Skeletal muscle satellite cell (primary cell): ENCODE measurements around the gene CELF5.
"Not testable (repeated sequence)": the region's sequence is repeated elsewhere in the genome, so short reads cannot be mapped to it uniquely, and the experiment has no call there.

Experiments used
- H3K27me3 ChIP-seq: 2 replicates; pipeline ENCODE4 v1.7.0; 2013; ENCODE audit warnings: low read length; ENCODE audit not compliant: control insufficient read depth, insufficient read depth
- H3K36me3 ChIP-seq: 2 replicates; pipeline ENCODE4 v1.7.0; 2013; ENCODE audit warnings: mild to moderate bottlenecking, control low read depth, low read length; ENCODE audit not compliant: insufficient read depth
- H3K4me1 ChIP-seq: 2 replicates; pipeline ENCODE4 v1.7.0; 2013; ENCODE audit warnings: low read length; ENCODE audit not compliant: control insufficient read depth, insufficient read depth
- H3K4me2 ChIP-seq: 2 replicates; pipeline ENCODE4 v1.7.0; 2013; ENCODE audit warnings: mild to moderate bottlenecking, low read length
- H3K4me3 ChIP-seq: 2 replicates; pipeline ENCODE4 v1.7.0; 2013; ENCODE audit warnings: low read length
- H3K9ac ChIP-seq: 2 replicates; pipeline ENCODE4 v1.7.0; 2013; ENCODE audit warnings: mild to moderate bottlenecking, low read depth, low read length, moderate library complexity
- H3K9me3 ChIP-seq: replicated peaks from 2 replicates; pipeline ENCODE4 v1.7.0; 2013; ENCODE audit warnings: mild to moderate bottlenecking, control low read depth, low read length

Gene CELF5

DNA sequence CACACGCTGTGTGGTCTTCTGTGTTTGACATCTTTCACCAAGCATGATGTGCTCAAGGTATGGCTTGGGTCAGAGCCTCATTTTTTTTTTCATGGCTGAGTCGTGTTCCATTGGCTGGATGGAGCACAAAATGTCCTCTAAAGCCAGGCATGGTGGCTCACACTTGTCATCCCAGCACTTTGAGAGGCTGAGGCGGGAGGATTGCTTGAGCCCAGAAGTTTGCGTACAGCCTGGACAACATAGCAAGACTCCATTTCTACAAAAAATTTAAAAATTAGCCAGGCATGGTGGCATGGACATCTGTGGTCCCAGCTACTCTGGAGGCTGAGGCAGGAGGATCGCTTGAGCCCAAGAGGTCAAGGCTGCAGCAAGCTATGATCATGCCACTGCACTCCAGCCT is 2.9 kb upstream of the CELF5 start:
- not testable (repeated sequence) for H3K36me3 ChIP-seq, H3K4me2 ChIP-seq, H3K4me1 ChIP-seq, H3K9ac ChIP-seq, H3K9me3 ChIP-seq, H3K4me3 ChIP-seq
- H3K27me3 ChIP-seq = peaks cover 13% of the 10 kb centered on the region

DNA sequence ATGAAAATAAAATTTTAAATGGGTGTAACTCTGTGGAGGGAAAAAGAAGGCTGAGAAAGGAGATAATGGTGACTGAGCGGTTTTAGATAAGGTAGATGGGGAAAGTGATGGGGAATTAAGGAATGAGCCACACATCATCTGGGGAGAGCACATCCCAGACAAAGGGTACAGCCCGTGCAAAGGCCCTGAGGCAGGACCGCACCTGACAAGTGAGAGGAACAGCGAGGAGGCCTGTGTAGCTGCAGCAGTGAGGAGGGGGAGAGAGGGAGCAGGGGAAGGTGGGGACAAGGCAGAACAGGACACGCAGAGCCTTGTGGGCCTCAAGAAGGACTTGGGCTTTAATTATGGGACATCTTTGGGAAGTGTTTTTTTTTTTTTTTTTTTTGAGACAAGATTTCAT is 1.8 kb upstream of the CELF5 start:
- no peak overlapping the region for H3K4me3 ChIP-seq
- H3K9ac ChIP-seq = no peak overlapping the region
- H3K27me3 ChIP-seq = peaks cover 24% of the 10 kb centered on the region
- no peaks in the 10 kb centered on the region for H3K36me3 ChIP-seq
- no peaks in the 10 kb centered on the region for H3K4me1 ChIP-seq
- no peak overlapping the region for H3K4me2 ChIP-seq
- no peaks in the 10 kb centered on the region for H3K9me3 ChIP-seq

DNA sequence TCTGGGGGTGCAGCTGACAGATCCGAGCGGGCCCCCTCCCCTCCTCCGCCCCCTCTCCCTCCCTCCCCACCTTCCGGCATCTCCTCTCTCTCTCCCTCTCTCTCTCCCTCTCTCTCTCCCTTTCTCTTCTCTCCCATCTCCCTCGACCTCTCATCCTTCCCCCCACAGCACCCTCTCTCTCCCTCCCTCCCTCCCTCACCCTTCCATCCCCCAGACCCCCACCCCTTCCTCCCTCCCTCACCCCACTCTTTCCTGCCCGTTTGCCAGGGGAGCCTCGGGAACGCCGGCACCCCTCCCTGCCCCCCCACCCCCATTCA is 666 bp downstream of the CELF5 start:
- H3K27me3 ChIP-seq = peaks cover 44% of the 10 kb centered on the region
- H3K4me1 ChIP-seq = no peaks in the 10 kb centered on the region
- H3K4me2 ChIP-seq = no peak overlapping the region
- H3K9ac ChIP-seq = no peak overlapping the region
- no peaks in the 10 kb centered on the region for H3K36me3 ChIP-seq
- H3K4me3 ChIP-seq = no peak overlapping the region
- no peaks in the 10 kb centered on the region for H3K9me3 ChIP-seq

DNA sequence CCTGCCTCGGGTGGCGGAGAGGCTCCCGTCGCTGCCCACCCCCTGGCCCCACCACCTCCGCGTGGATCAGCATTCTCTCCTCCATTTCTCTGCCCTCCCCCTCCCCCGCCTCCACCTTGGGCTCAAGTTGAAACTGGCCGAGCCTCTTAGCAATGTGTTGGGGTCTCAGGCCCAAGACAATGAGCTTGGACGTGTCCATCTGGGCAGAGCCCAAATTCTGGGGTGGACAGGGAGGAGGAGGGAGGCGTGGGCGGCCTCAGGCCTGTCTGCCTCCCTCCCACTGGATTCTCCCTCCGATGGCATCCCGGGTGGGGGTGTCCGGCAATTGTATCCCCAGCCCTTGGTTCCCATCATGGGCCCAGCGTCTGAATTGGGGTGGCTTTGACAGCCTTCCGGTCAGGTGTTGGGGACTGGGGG is 1.2 kb downstream of the CELF5 start:
- no peaks in the 10 kb centered on the region for H3K9me3 ChIP-seq
- no peaks in the 10 kb centered on the region for H3K36me3 ChIP-seq
- H3K4me3 ChIP-seq = no peak overlapping the region
- no peak overlapping the region for H3K4me2 ChIP-seq
- peaks cover 50% of the 10 kb centered on the region for H3K27me3 ChIP-seq
- no peaks in the 10 kb centered on the region for H3K4me1 ChIP-seq
- H3K9ac ChIP-seq = no peak overlapping the region

DNA sequence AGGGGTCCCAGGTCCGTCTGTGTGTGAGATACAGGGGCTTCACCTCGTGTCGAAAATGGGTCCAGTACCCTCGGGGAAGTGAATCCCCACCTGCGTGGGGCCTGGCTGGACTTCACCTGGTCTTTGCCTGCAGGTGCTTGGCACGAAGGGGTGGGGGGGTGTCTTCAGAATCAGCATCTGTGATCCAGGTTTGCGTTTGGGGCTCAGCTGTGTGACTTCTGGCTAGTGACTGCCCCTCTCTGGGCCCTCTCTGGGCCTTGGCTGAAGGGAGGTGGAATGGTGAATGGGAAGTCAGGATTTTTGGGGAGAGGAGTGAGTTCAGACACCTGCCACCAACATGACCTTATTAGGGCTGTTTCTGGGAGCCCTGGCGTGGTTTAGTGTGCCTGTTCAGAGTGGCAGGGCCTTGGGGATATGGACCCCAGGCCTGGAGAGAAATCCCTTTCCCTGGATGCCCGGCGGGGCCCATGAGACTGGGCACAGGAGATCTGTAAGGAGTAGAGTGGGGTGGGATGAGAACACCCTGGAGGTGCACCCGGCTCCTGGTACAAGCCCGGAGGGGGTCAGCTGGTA is 2.7 kb downstream of the CELF5 start:
- no peak overlapping the region for H3K4me3 ChIP-seq
- no peak overlapping the region for H3K4me2 ChIP-seq
- H3K9me3 ChIP-seq = no peaks in the 10 kb centered on the region
- H3K27me3 ChIP-seq = peaks cover 51% of the 10 kb centered on the region
- H3K9ac ChIP-seq = no peak overlapping the region
- H3K36me3 ChIP-seq = no peaks in the 10 kb centered on the region
- no peaks in the 10 kb centered on the region for H3K4me1 ChIP-seq

DNA sequence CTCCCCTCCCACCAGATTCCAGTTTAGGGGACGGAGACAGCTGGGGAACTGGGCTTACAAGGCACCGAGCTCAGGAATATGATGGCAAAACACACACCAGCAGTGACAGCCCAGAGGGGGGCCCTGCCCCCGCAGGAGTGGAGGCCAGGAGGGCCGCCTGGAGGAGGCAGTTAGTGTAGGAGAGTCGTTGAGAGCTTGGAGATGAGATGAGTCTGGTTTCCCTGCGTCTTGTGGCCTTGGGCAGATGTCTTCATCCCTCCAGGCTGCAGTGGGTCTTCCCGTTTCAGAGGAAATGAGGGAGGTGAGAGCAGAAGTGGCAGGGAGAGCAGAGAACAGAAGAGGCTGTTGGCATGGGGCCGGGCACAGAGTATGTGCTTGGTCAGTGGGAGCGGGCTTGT is 4.9 kb downstream of the CELF5 start:
- H3K9ac ChIP-seq = no peak overlapping the region
- H3K9me3 ChIP-seq = no peaks in the 10 kb centered on the region
- H3K4me2 ChIP-seq = no peak overlapping the region
- H3K4me1 ChIP-seq = no peaks in the 10 kb centered on the region
- no peak overlapping the region for H3K4me3 ChIP-seq
- peaks cover 65% of the 10 kb centered on the region for H3K27me3 ChIP-seq
- no peaks in the 10 kb centered on the region for H3K36me3 ChIP-seq

DNA sequence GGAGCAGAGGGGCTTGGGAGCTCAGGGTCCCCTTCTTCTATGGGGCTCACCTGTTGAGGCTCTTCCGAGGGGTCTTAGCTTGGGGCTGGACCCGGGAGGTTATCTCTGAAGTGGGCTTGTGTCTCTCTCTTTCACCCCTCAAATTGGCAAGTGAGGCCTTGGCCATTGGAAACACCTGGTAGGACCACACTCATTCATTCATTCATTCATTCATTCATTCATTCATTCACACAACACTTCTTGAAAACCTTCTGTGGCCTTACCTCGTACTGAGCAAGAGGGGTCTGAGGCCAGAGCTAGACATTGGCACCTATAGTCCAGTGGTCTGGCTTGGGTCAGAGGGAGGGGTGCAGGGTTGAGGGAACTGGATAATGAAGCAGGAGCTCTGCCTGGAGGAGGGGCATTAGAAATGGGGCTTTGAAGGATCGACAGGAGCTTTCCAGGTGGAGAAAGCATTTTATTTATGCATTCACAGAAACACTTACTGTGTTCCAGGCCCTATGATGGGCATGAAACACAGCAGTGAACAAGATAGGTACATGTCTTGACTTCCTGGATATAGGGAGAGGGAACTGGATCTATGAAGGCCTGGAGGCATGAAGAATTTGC is 5.5 kb downstream of the CELF5 start:
- H3K9ac ChIP-seq = no peak overlapping the region
- peaks cover 68% of the 10 kb centered on the region for H3K27me3 ChIP-seq
- H3K36me3 ChIP-seq = no peaks in the 10 kb centered on the region
- H3K9me3 ChIP-seq = no peaks in the 10 kb centered on the region
- H3K4me3 ChIP-seq = no peak overlapping the region
- H3K4me1 ChIP-seq = no peaks in the 10 kb centered on the region
- H3K4me2 ChIP-seq = no peak overlapping the region

DNA sequence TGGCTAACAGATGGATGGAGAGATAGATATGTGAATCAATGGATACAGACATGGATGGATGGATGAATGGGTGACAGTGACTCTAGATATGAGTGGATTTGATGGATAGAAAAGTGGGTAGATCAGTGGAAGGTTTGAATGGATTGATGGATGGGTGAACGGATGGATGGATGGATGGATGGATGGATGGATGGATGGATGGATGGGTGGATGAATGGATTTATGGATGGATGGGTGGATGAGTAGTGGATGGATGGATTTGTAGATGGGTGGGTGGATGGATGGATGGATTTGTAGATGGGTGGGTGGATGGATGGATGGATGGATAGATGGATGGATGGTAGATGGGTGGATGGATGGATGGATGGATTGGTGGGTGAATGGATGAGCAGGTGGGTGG is 6.8 kb downstream of the CELF5 start:
- no peaks in the 10 kb centered on the region for H3K4me1 ChIP-seq
- H3K4me3 ChIP-seq = no peak overlapping the region
- no peak overlapping the region for H3K4me2 ChIP-seq
- no peaks in the 10 kb centered on the region for H3K9me3 ChIP-seq
- peaks cover 65% of the 10 kb centered on the region for H3K27me3 ChIP-seq
- no peaks in the 10 kb centered on the region for H3K36me3 ChIP-seq
- no peak overlapping the region for H3K9ac ChIP-seq

DNA sequence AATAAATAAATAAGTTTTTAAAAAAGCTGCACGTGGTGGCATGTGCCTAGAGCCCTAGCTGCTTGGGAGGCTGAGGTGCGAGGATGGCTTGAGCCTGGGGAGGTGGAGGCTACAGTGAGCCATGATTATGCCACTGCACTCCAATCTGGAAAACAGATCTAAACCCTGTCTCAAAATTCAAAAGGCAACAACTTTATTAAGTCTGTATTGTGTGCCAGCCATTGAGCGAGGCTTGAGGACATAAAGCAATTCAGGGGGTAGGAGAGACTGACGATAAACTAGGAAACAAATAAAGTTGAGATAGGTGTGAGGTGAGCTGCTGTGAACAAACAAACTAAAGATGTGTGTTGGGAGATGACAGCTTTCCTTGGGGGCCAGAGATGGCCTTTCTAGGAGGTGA is 8.7 kb downstream of the CELF5 start:
- Histone ChIP-seq H3K36me3 (no peaks in the 10 kb centered on the region), H3K27me3 (peaks cover 47% of the 10 kb centered on the region), H3K9ac (no peak overlapping the region), H3K4me1 (no peaks in the 10 kb centered on the region), H3K9me3 (no peaks in the 10 kb centered on the region), H3K4me3 (no peak overlapping the region), H3K4me2 (no peak overlapping the region)

DNA sequence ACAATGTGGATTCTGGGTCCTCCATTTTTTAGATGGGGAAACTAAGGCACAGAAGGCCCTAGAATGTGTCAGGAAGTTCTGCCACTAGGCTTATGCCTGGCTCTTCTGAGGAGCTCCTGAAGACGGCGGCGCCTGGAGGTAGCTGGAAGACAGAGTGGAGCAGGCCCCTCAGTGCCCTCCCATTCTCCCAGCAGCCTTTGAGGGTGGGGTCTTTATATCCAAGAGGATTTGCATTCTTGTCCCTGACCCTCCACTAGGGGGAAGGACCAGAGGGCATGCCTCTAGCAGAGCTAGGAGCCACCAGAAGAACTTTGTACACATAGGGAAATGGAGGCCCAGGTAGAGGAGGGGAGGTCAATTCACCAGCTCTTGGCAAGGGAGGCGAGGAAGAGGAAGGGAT is 9.4 kb downstream of the CELF5 start:
- no peaks in the 10 kb centered on the region for H3K9me3 ChIP-seq
- no peak overlapping the region for H3K4me3 ChIP-seq
- H3K36me3 ChIP-seq = no peaks in the 10 kb centered on the region
- H3K4me1 ChIP-seq = no peaks in the 10 kb centered on the region
- H3K4me2 ChIP-seq = no peak overlapping the region
- peaks cover 43% of the 10 kb centered on the region for H3K27me3 ChIP-seq
- H3K9ac ChIP-seq = no peak overlapping the region

DNA sequence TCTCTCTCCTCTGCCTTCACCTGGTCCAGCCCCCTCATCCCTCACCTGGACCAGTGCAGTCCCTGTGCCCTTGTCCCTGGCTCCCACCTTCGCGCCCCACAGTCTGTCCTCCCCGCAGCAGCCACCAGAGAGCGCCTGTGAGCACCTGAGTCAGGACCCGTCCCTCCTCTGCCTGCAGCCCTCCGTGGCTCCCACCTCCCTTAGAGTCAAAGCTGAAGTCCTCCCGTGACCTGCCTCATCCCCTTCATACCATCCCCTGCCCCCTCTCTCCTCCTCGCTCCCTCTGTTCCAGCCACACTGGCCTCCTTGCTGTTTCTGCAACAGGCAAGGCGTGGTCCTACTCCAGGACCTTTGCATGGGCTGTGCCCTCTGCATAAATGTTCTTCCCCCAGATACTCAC is 10.3 kb downstream of the CELF5 start:
- Histone ChIP-seq H3K4me3 (no peak overlapping the region), H3K27me3 (peaks cover 34% of the 10 kb centered on the region), H3K9ac (no peak overlapping the region), H3K9me3 (no peaks in the 10 kb centered on the region), H3K36me3 (no peaks in the 10 kb centered on the region), H3K4me2 (no peak overlapping the region), H3K4me1 (no peaks in the 10 kb centered on the region)

DNA sequence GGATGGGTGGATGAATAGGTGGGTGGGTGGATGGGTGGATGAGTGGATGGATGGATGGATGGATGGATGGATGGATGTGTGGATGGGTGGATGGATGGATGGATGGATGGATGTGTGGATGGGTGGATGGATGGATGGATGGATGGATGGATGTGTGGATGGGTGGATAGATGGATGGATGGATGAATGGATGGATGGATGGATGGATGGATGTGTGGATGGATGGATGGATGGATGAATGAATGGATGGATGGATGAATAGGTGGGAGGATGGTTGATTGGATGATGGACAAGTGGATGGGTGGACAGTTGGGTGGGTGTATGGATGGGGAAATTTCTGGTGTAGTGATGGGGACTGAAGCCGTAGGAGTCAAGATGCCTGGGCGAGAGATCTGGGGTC is 11.1 kb downstream of the CELF5 start:
- not testable (repeated sequence) for H3K9ac ChIP-seq, H3K4me1 ChIP-seq, H3K36me3 ChIP-seq, H3K4me2 ChIP-seq, H3K4me3 ChIP-seq, H3K9me3 ChIP-seq
- H3K27me3 ChIP-seq = peaks cover 27% of the 10 kb centered on the region
